Activated T-cell treated with anti-CD3 and anti-CD28 coated beads, Interleukin-2, amount 50 U/mL, for 4 hours (primary cell): ENCODE data around the gene ITM2A. TPM values are rescaled to one million over a fixed set of nuclear protein-coding genes. Genes with fewer than 3 reads are reported as not detected.

ENCODE experiments used
- ATAC-seq, 2 donors: fragments of 200-7000 bp; cut with Tn5 transposase; one replicate each; pipeline ENCODE4 v1.10.0; 2021
- DNase-seq: peaks from one replicate; pipeline ENCODE4 v3.0.0-alpha.2; 2020
- H3K27me3 Mint-ChIP-seq: one replicate; pipeline ENCODE4 v1.8.0; 2021; ENCODE audit warnings: low read depth, mixed read lengths
- H3K36me3 Mint-ChIP-seq: one replicate; pipeline ENCODE4 v1.8.0; 2022; ENCODE audit warnings: mixed read lengths; ENCODE audit not compliant: insufficient read depth
- H3K4me1 Mint-ChIP-seq: one replicate; pipeline ENCODE4 v1.8.0; 2021; ENCODE audit warnings: low read depth, mixed read lengths
- H3K4me3 Mint-ChIP-seq: one replicate; pipeline ENCODE4 v1.8.0; 2021; ENCODE audit warnings: mild to moderate bottlenecking, moderate library complexity, mixed read lengths
- H3K9me3 Mint-ChIP-seq: one replicate; pipeline ENCODE4 v1.8.0; 2021; ENCODE audit warnings: mixed read lengths
- total RNA-seq, 3 donors: library from RNA; stranded (reverse); gene quantifications; one replicate each; pipeline ENCODE4 v1.2.1, GENCODE V29; 2021

The ITM2A gene
- 100 to 1,000 TPM in 1 of 3 donors, 10 to 100 TPM in 2; 52.8 to 108 (median 59.5) TPM for total RNA-seq

GRCh38 chrX:79366873-79367749 is at the start of gene ITM2A:
ITM2A (minus strand) TSS chrX:79367334; CDS start chrX:79367215, 119 bp downstream.
- no peaks in the 10 kb centered on the region for H3K27me3 Mint-ChIP-seq
- H3K4me1 Mint-ChIP-seq, result peaks cover 26% of the 10 kb centered on the region
- DNase-seq (peak; percentile 50), ATAC-seq (peak; percentile 86 to 89)
- peaks cover 7% of the 10 kb centered on the region for H3K36me3 Mint-ChIP-seq
- peak within 1 kb of the TSS; percentile 97 for H3K4me3 Mint-ChIP-seq
- H3K9me3 Mint-ChIP-seq, result no peaks in the 10 kb centered on the region

- ATAC-seq, result no peak
- H3K9me3 Mint-ChIP-seq, result no peaks in the 10 kb centered on the region
These were observed 47.9 kb upstream of the ITM2A start for GRCh38 chrX:79415056-79415455.

GRCh38 chrX:79413963-79414362 is 46.8 kb upstream of the ITM2A start:
- DNase-seq, result no peak
- H3K27me3 Mint-ChIP-seq, result no peaks in the 10 kb centered on the region
- no peak overlapping the region for H3K4me3 Mint-ChIP-seq
- H3K36me3 Mint-ChIP-seq, result no peaks in the 10 kb centered on the region
- no peaks in the 10 kb centered on the region for H3K9me3 Mint-ChIP-seq
- peaks cover 19% of the 10 kb centered on the region for H3K4me1 Mint-ChIP-seq
- no peak for ATAC-seq

More at GRCh38 chrX:79415056-79415455, 47.9 kb upstream of the ITM2A start:
- DNase-seq, result no peak
- no peaks in the 10 kb centered on the region for H3K27me3 Mint-ChIP-seq
- no peaks in the 10 kb centered on the region for H3K36me3 Mint-ChIP-seq
- H3K4me1 Mint-ChIP-seq, result peaks cover 8% of the 10 kb centered on the region
- H3K4me3 Mint-ChIP-seq, result no peak overlapping the region

- Mint-ChIP-seq H3K36me3 (no peaks in the 10 kb centered on the region), H3K4me1 (peaks cover 28% of the 10 kb centered on the region), H3K9me3 (no peaks in the 10 kb centered on the region), H3K4me3 (peak overlapping the region; percentile 73), H3K27me3 (no peaks in the 10 kb centered on the region)
- DNase-seq, result no peak
- ATAC-seq, result no peak
These were observed 45.8 kb upstream of the ITM2A start for GRCh38 chrX:79412972-79413371.

- no peaks in the 10 kb centered on the region for H3K9me3 Mint-ChIP-seq
- H3K4me3 Mint-ChIP-seq, result peak overlapping the region; percentile 60
- no peaks in the 10 kb centered on the region for H3K36me3 Mint-ChIP-seq
- DNase-seq, result no peak
- no peak for ATAC-seq
- H3K27me3 Mint-ChIP-seq, result no peaks in the 10 kb centered on the region
- H3K4me1 Mint-ChIP-seq, result peaks cover 34% of the 10 kb centered on the region
These were observed 45.0 kb upstream of the ITM2A start for GRCh38 chrX:79412166-79412565.

GRCh38 chrX:79409657-79410056 is 42.5 kb upstream of the ITM2A start:
- Mint-ChIP-seq H3K27me3 (no peaks in the 10 kb centered on the region), H3K4me3 (no peak overlapping the region), H3K9me3 (peaks cover 8% of the 10 kb centered on the region), H3K36me3 (no peaks in the 10 kb centered on the region), H3K4me1 (peaks cover 34% of the 10 kb centered on the region)
- no peak for ATAC-seq
- DNase-seq, result no peak

GRCh38 chrX:79408623-79409322 is 41.6 kb upstream of the ITM2A start:
- Mint-ChIP-seq H3K4me1 (peaks cover 34% of the 10 kb centered on the region), H3K27me3 (no peaks in the 10 kb centered on the region), H3K9me3 (peaks cover 8% of the 10 kb centered on the region), H3K36me3 (no peaks in the 10 kb centered on the region), H3K4me3 (no peak overlapping the region)
- ATAC-seq (no peak), DNase-seq (no peak)

- peaks cover 2% of the 10 kb centered on the region for H3K36me3 Mint-ChIP-seq
- no peak for DNase-seq
- H3K9me3 Mint-ChIP-seq, result peaks cover 5% of the 10 kb centered on the region
- H3K4me1 Mint-ChIP-seq, result peaks cover 7% of the 10 kb centered on the region
- no peaks in the 10 kb centered on the region for H3K27me3 Mint-ChIP-seq
- H3K4me3 Mint-ChIP-seq, result no peak overlapping the region
- ATAC-seq, result no peak
These were observed 33.5 kb upstream of the ITM2A start for GRCh38 chrX:79400623-79401022.

- ATAC-seq (no peak), DNase-seq (no peak)
- Mint-ChIP-seq H3K9me3 (no peaks in the 10 kb centered on the region), H3K27me3 (no peaks in the 10 kb centered on the region), H3K36me3 (peaks cover 8% of the 10 kb centered on the region), H3K4me3 (no peak overlapping the region), H3K4me1 (peaks cover 13% of the 10 kb centered on the region)
These were observed 8.2 kb upstream of the ITM2A start for GRCh38 chrX:79375340-79375739.

GRCh38 chrX:79371640-79372039 is 4.5 kb upstream of the ITM2A start:
- DNase-seq (no peak), ATAC-seq (no peak)
- no peak overlapping the region for H3K4me3 Mint-ChIP-seq
- H3K9me3 Mint-ChIP-seq, result no peaks in the 10 kb centered on the region
- no peaks in the 10 kb centered on the region for H3K27me3 Mint-ChIP-seq
- H3K36me3 Mint-ChIP-seq, result peaks cover 5% of the 10 kb centered on the region
- H3K4me1 Mint-ChIP-seq, result peaks cover 27% of the 10 kb centered on the region

GRCh38 chrX:79371101-79371500 is 4.0 kb upstream of the ITM2A start:
- Mint-ChIP-seq H3K27me3 (no peaks in the 10 kb centered on the region), H3K4me1 (peaks cover 27% of the 10 kb centered on the region), H3K36me3 (peaks cover 3% of the 10 kb centered on the region), H3K4me3 (no peak overlapping the region), H3K9me3 (no peaks in the 10 kb centered on the region)
- ATAC-seq, result no peak
- no peak for DNase-seq

GRCh38 chrX:79369871-79370270 is 2.7 kb upstream of the ITM2A start:
- no peak for ATAC-seq
- Mint-ChIP-seq H3K9me3 (no peaks in the 10 kb centered on the region), H3K36me3 (peaks cover 3% of the 10 kb centered on the region), H3K4me3 (no peak overlapping the region), H3K4me1 (peaks cover 29% of the 10 kb centered on the region), H3K27me3 (no peaks in the 10 kb centered on the region)
- no peak for DNase-seq

- H3K36me3 Mint-ChIP-seq, result no peaks in the 10 kb centered on the region
- ATAC-seq (no peak), DNase-seq (no peak)
- H3K4me1 Mint-ChIP-seq, result peaks cover 29% of the 10 kb centered on the region
- H3K4me3 Mint-ChIP-seq, result peak overlapping the region; percentile 97
- no peaks in the 10 kb centered on the region for H3K27me3 Mint-ChIP-seq
- H3K9me3 Mint-ChIP-seq, result no peaks in the 10 kb centered on the region
These were observed 1.3 kb upstream of the ITM2A start for GRCh38 chrX:79368441-79368840.

- H3K27me3 Mint-ChIP-seq, result no peaks in the 10 kb centered on the region
- peaks cover 27% of the 10 kb centered on the region for H3K4me1 Mint-ChIP-seq
- H3K36me3 Mint-ChIP-seq, result peaks cover 2% of the 10 kb centered on the region
- ATAC-seq (no peak), DNase-seq (no peak)
- peak overlapping the region; percentile 97 for H3K4me3 Mint-ChIP-seq
- no peaks in the 10 kb centered on the region for H3K9me3 Mint-ChIP-seq
These were observed 773 bp upstream of the ITM2A start for GRCh38 chrX:79367907-79368306.

GRCh38 chrX:79366556-79366872 is 620 bp downstream of the ITM2A start:
- ATAC-seq (peak in 1 of 2 donors; percentile 13), DNase-seq (no peak)
- peak overlapping the region; percentile 97 for H3K4me3 Mint-ChIP-seq
- H3K27me3 Mint-ChIP-seq, result no peaks in the 10 kb centered on the region
- H3K36me3 Mint-ChIP-seq, result peaks cover 12% of the 10 kb centered on the region
- no peaks in the 10 kb centered on the region for H3K9me3 Mint-ChIP-seq
- H3K4me1 Mint-ChIP-seq, result peaks cover 29% of the 10 kb centered on the region
